Putamen (tissue), 1 donor: ENCODE data around the gene ARID1B.

Experiments used
- DNase-seq: peaks from one replicate; pipeline ENCODE4 v3.0.0-alpha.2; 2016; ENCODE audit warnings: low spot score

ARID1B gene

DNA sequence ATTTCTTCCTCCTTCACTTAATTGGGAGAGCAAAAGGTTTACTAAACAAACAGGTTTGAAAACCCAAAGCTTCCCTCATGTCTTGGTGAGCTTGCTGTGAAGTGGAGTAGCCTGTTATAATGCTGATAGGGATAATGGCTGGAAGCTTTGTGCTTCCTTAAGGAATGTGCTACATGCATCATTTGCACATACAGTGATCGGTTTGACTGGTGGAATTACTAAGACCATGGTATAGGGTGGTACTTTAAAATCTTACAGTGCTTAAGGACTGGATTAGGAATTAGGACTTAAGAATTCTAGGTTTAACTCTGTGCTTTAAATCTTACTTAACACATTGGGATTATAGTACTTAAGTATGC lies 75.7 kb downstream of the ARID1B start:
- DNase-seq, result no peak

DNA sequence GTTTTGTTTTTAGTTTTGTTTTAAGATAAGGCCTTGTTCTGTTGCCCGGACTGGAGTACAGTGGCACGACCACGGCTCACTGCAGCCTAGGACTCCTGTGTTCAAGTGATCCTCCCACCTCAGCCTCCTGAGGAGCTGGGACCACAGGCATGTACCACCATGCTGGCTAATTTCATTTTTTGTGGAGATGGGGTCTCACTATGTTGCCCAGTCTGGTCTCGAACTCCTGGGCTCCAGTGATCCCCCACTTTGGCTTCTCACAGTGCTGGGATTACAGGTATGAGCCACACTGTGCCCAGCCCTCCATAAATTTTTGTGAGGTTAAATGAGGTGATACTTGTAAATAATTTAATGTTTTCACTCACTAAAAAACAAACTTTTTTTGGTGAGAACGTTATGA lies 76.6 kb downstream of the ARID1B start:
- no peak for DNase-seq

DNA sequence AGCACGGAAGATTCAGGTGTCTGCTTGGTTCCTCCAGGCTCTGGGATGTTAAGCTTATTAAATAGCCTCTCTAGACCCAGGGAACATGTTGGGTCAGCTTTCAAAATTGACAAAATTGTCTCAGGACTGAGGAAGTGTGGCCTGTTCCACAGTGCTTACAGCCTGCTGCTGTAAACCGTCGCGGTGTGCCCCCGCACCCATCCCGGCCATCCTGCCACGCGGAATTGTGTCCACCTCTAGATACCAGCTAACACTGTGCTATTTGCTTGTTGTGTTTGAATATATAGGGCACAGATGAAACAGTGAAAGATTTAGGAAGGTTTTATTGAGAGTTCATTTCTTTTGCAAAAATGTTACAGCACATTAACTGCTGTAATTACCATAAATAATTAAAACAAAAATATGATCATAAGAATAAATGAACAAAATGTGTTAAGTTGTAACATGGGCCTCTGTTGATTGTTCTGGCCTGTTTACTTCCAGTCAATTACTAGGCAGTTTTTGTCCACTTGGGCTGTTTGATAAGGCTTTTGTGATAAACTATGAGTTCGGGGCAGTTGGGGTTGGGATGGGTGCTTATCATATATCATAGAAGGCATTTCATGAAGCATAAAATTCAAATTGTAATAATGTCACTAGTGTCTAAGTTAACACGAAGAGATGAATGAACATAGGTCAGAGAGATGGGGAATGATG lies 77.4 kb downstream of the ARID1B start:
- DNase-seq, result no peak

DNA sequence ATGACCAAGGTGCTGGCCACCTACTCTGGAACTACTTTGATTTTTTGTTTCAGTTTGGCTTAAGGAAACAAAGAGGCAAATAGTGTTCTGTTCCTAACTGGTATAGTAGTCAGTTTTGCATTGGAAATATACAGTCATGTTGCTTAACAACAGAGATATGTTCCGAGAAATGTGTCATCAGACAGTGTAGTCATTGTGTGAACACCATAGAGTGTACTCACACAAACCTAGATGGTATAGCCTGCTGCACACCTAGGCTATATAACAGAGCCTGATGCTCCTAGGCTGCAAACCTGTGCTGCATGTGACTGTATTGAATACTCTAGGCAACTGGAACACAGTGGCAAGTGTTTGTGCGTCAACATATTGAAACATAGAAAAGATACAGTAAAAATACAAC lies 80.4 kb downstream of the ARID1B start:
- no peak for DNase-seq

DNA sequence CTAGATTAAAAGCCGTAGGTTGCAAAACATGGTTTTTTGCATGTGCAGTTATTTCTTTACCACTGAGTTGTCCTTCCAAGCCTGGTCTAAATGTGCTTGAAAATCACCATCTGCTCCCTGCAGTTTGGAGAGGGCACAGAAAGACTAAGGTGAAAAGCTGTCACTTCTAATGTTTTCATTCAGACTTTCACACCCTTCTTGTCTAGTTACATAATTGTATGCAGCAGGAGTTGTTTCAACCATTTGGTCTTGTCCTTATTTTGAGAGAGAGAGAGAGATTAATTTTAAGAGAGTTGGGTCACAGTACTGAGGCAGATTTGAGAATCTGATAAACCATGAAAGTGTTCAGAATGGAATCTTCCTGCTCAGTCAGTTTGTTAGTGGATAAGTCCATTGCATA lies 82.5 kb downstream of the ARID1B start:
- DNase-seq, result no peak

DNA sequence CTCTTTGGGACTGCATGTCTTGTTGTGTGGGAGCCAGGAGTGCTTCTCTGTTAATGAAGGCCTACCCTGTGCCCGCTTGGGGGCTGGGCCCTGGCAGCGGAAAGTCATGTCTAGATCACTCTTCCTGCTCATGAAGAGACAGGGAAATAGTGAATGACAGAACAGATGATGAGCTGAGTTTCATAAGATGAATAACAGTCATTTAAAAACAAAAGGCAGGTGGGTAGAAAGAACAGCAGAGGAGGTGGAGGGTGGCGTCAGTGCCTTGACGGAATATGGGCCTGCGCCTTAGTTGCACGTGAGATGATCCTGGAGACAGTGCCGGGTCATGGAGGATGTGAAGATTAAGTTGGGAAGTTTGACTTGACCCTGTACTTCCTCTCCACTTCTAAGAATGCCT lies 85.5 kb downstream of the ARID1B start:
- no peak for DNase-seq

DNA sequence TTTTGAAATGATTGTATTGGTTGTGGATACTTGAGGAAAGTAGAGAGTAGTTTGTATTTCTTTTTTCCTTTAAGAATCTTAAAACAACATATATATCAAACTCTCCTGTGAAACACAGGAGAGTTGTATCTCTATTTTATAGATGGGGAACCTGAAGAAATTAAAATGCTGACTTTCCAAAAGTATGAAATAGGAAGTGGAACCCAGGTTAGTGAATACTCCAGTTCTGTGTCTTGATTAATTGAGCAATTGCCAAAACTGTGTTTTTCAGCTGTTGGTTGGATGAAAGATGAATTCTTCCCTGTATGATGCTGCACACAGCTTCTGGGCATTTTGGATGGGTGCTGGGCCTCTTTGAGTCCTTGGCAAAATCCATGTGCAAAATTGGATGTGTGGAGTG lies 86.3 kb downstream of the ARID1B start:
- no peak for DNase-seq

DNA sequence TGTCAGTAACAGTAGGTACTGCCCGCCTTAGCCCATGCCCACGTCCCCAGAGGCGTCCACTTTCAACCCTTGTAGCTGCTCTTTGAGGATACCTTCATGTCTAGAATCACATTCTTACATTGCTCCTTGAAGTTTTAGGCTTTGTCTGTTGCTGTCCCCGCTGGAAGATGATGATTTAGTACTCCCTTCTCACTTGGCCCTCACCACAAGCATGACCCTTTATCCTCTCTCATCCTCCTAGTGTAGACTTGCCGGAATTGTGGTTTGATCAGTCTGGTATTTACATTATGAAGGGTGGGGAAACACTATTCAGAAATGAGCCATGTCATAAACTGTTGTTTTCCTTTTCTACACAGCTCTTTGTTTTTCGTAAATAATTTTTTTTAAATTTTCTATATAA lies 87.4 kb downstream of the ARID1B start:
- no peak for DNase-seq

DNA sequence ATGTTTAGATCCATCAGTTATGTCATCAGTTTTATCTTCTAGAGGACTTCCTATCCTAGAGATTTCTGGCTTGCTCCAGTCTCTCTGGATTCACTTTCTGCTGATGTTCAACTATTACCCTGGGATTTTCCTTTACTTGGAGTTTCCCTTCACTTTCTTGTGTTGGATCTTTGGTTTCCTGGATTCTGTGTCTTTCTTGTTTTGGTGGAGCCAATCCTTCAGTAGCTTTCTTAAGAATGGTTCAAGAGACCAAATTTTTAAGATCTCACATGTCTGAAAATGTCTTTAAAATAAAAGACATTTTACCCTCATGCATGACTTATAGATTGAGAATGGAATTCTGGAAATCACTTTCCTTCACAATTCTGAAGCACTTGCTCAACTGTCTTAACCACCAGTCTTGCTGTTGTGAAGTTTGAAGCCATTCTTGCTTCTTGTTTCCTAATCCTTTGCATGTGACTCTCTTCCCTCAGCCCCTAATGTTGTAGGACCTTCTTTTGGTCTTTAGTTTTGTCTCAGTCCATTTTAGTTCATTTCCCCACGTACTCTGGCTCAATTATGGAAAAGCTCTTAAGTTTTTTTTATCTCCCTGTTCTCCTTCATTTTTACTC lies 87.9 kb downstream of the ARID1B start:
- DNase-seq, result no peak

DNA sequence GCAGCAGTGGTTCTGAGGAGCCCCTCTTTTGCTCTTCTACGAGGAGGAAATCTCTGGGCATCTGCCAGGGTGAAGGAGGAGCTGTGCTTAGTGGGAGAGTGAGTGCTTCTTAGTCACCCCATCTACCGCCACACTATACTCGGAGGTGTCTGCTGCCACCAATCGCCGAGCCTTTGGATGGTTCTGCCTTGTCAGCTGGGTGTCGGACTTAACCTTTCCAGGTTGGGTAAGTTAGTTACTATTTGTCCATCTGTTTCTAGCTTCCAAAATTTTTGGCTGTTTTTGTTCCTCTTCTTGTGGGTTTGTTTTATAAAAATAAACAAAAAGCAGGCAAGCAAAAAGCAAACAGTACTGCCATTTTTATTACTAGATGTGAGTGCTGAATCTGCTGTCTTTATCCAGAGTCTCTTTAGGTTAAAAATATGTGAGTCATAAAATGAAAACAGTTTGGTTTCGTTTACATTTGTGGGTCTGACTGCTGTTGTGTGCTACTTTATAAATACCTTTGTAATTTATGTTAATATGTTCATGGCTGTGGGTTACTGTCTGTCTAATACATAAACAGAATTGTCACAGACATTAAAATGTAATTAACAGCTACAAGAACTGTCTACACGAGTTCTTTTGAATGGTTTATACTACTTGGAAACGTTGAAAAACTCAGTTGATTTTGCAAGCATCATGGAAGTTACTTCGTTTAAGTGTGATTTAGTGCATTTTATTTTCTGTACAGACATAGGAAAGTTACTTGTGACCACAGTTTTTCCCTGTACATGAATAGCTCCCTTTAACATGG lies 89.2 kb downstream of the ARID1B start:
- DNase-seq, result no peak

DNA sequence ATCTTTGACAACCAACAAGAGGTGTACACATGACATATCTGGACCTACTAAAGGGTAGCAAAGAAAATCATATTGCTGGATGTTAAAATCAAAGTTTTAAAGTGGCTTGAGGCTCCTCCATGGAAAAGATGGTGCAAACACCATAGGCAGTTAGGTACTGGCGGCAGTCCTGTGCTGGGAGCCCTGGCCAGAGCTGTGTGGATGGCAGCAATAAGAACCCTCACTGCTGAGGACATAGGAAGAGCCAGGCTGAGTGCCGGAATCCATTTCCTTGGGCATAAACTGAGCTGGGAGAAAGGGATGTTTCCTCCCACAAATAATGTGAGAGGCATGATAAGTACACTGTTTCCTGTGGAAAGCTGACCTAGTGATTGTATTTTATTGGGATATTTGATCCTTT lies 89.9 kb downstream of the ARID1B start:
- DNase-seq, result no peak

DNA sequence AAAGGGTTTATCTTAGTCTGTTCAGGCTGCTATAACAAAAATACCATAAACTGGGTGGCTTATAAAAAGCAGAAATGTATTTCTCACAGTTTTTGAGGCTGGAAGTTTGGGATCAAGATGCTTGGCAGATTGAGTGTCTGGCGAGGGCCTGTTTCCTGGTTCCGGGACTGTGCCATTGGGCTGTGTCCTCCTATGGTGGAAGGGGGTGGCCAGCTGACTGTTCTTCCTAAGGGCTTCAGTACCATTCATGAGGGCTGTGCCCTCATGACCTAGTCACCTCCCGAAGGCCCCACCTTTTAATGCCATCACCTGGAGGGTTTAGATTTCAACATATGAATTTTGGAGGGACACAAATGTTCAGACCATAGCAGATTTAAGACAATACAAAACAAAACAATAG lies 91.2 kb downstream of the ARID1B start:
- DNase-seq, result no peak

DNA sequence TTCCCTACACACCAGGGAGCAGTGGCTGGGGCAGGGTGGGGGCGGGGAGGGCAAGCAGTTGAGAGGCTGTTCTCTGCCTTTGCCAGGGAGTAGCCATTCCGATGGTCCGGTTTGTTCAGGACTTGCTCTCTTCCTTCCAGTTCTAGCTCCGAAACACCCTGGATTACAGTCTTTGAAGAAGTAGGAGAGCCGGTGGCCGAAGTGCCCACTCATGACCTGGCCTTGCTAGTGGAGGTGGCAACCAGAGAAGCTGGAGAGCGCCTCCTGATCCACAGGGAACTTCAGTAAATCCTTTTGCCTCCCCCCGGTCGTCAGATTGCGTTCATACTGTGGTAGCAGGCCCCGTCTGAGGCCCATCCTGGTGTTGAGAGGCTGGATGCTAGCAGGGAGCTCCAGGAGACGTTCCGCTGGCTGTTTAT lies 92.8 kb downstream of the ARID1B start:
- DNase-seq, result no peak

DNA sequence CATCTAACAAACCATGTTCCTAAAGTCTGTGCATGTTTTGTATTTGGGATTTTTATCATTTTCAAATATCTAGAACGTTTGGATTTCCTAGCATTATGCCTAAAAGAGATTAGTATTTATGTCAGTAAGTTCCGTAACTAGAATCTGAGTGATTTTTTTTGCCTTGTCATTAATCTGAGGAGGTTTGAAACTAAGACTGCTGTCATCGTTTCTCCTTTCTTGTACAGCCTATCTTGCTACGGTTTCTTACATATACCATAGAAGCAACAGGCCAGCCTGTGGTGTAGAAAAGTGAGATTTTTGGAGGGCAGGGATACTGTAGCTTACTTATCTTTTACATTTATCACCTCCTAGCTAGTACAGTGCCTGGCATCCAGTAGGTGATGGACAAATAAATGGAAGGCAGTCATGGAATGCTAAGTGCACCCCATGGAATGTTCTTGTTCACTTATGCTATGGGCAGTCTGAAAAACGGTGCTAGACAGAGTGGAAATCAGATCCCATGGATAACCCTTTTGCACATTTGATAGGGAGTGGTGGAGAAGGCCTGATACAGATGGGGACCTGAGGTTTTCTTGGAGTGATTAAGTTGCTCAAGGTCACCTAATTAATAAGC lies 93.9 kb downstream of the ARID1B start:
- no peak for DNase-seq

DNA sequence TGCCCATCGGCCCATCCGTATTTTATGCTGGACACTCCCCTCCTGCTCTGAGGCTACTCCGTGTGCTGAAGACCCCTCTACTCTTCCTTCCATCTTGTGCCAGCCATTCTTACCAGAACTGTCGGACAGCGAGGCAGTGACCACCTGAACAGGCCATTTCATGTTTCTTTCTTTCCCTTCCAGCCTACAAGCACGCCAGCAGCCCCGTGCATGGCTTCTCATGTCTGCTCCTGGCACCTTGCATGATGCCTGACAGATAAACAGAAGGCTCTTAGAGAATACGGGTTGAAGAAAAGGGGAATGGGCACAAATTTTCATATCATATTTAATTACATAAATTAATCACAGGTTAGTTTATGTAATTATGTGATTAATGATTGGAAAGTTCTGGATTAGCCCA lies 95.7 kb downstream of the ARID1B start:
- DNase-seq, result no peak

DNA sequence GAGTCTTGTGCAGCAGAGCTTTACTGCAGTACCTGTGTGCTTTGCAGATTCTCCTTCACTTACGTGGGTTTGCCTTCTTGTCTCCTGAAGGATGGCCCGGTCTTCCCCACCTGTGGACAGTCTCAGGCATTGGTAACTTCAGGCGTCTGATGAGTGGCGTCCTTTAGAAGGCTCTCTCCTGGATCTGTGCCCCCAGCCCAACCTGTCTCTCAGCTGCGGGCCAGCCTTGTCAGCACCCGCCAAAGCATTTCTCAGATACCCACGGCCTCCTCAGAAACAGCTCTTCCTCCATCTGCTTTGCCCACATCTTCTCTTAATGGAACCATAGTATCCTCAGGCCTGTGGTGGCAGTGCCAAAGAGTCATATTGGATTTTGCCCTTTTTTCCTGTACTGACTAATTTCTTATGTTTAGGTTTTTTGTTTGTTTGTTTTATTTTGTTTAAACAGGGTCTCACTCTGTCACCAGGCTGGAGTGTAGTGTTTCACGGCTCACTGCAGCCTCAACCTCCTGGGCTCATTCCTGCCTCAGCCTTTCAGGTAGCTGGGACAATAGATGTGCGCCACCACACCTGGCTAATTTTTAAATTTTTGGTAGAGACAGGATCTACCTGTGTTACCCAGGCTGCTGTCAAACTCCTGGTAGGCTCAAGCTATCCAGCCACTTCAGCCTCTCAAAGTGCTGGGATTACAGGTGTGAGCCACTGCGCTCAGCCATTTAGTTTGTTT lies 96.6 kb downstream of the ARID1B start:
- no peak for DNase-seq

DNA sequence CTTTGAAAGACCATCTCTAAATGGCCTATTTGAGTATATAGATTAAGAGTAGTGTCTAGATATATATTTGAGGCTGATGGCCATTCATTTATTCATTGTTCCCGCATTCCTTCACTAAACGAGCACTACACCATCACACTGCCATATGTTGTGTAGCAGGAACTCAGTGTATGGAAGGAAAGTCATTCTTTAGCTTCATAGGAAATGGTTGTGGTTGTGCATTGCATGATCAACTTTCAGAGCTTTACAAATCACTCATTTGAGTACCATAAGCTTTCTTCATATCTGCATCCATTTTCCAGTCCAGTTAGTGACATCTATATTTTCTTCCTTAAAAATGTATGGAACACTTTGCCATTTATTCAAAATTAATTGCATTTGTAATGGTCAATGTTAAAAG lies 97.9 kb downstream of the ARID1B start:
- DNase-seq, result no peak

DNA sequence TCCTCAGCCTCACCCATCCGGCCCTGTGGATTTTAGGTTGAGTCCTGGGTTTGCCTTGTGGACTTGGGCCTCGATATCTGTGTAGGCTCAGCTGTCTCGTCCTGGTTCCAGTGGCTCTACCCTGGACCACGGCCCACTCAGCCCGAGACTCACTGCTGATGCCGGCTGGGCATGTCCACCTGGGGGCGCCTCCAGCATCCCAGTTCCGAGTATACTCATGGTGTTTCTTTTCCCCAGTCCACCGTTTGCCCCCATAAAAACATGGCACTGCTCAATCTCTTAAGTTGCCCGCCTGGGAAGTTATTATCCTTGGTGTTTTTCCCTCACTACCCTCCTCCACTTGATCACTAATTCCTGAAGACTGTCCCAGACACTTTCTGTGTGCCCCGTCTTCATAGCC lies 99.1 kb downstream of the ARID1B start:
- DNase-seq, result no peak

DNA sequence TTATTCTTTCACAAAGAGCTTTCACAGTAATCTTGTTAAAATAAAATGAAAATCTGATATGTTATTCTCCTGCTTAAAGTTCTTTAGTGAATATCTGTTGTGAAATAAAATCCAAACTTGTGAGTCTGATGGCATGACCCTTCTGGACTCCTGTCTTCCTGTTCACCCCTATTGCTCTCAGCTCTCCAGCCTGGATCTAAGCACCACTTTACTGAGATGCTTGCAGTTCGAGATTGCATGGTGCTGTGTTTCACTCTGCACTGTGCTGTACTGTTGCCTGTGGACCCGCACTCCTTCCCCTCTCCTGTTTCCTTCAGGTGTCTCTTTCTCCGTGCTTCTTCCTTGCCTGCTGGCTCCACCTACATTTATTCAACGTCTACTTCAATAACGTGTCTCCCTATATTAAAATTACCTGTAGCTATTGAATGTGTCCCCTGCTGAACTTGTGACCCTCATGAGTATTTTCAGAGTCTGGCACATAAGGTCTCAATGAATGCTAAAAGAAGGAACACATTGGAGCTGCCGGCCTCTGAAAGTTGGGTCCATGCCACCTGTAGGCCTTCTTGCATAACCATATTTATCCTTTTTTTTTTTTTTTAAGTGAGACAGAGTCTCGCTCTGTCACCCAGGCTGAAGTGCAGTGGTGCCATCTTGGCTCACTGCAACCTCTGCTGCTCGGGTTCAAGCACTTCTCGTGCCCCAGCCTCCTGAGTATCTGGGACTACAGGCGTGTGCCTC lies 100.1 kb downstream of the ARID1B start:
- DNase-seq, result no peak

DNA sequence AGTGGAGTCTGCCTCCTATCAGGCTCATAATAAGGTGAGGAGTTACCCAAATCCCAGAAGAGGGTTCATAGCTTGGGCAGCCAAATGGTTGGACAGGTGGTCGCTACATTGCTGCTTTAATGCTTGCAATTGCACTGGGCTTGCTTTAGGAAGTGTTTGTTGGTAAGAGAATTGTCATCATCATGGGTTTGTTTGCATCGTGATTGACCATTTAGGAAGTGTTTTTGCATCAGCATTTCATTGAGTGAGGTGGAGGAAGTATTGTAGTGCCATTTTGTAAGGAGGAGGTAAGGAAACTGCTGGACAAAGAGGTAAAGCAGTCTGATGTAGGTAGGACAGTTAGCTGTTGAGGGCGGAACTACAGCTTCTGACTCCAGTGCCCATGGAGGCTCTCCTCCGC lies 101.5 kb downstream of the ARID1B start:
- no peak for DNase-seq

DNA sequence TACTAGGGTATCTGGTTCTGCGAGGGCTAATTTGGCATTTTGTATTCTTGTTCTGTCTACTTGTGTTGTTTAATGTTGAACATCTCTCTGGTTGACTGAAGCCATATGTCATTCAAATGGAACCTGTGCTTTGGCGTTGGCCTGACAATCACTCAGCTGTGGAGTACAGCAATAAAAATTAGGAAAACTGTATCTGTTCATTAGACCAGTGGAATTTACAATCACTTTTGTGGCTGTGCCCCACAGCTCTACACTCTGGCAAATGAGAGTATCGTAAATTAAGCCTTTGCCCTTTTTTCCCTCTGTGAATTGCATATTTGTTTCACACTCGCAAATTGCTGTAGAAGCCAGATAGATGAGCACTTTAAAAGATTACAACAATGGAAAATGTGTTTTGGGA lies 102.0 kb downstream of the ARID1B start:
- DNase-seq, result no peak

DNA sequence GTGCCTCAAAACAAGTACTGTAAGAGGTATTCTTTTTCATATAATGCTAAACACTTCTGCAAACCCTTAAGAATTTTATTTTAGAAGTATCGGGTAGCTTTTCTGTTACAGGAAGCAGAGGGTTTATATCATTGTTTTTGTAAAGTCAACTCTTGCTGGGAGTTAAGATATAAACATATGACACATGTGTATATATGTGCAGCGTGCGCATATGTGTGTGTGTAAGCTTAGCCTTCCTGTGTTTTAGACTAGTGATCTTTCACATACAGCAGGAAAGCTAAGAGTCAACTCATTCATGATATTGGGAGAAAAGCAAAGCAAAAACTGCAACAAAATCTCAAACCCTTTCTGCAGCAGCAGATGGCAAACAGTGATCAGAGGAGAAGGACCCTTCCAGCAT lies 102.4 kb downstream of the ARID1B start:
- no peak for DNase-seq
